Hematopoietic multipotent progenitor cell (in vitro differentiated cells): Measurements from ENCODE around the gene ARHGEF4. TPM values are rescaled to one million over a fixed set of nuclear protein-coding genes. Genes with fewer than 3 reads are reported as not detected.
"Not testable (repeated sequence)": the region's sequence is repeated elsewhere in the genome, so short reads cannot be mapped to it uniquely, and the experiment has no call there.

Source experiments
- DNase-seq, 3 donors: peaks; one replicate each; pipeline ENCODE4 v3.0.0-alpha.2; 2011 to 2015; ENCODE audit warnings: low read depth in 2 of 3, low spot score in 2 of 3
- total RNA-seq: library from RNA; depleted of rRNA; stranded (reverse); fragments of >200 nt; gene quantifications from one replicate; pipeline ENCODE4 v1.2.3, GENCODE V29; 2012

Gene ARHGEF4
- total RNA-seq, 1 donor = under 0.01 TPM

DNA sequence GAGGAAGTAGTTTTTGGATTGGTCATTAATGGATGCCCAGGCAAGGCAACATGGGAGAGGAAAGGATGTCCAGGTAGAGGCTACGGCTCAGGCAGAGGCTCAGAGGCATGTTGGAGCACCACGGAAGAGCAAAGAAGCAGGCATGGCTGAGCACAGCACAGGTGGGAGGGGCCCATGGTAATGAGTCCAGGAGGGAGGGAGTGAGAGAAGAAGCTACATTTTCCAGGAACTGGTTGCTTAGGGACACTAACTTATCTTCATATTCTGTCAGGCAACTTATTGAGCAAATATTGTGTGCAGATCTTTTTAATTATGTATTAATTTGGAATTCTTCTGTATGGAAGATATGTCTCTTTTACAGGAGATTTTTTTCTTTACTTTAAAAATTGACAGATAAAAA lies 42.2 kb downstream of the ARHGEF4 start:
- no peak for DNase-seq

GRCh38 chr2:130882111-130882690 lies 45.5 kb downstream of the ARHGEF4 start:
- DNase-seq = no peak

- no peak for DNase-seq
Measured at GRCh38 chr2:130882991-130883390, 46.3 kb downstream of the ARHGEF4 start.

DNA sequence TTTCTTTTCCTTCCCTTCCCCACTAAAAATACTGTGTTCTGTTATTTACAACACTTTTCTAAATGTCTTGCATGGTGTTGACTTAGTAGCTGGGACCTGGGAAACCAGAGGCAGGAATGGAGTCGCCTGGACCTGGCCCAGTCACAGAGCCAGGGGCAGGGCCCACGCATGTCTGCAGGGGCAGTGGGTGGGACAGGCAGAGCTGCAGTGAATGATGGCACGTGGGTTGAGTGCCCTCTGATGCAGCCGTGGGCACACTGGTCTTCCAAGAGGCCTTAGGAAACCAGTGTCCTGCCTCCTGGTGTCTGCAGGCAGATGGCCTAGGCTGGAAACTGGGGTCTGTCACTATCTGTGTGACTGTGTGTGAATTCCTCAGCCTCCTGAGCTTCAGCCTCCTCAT lies 46.8 kb downstream of the ARHGEF4 start:
- no peak for DNase-seq

DNA sequence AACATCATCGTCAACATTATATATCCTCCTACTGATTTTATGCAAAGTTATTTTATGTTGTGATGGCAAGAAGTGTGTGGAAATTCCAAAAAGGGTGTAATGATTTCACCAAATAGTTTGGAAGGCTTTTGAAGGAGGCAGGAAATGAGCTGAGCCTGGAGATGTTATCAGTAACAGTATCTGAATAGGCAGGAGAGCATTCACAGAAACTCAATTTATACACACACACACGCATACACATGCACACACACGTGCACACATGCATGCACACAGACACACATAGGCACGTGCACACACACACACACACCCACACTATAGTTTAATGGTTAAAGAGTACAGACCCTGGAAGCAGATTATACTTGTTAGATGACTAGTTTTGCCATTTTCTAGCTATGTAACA lies 47.3 kb downstream of the ARHGEF4 start:
- no peak for DNase-seq

- no peak for DNase-seq
Measured at GRCh38 chr2:130884503-130884902, 47.8 kb downstream of the ARHGEF4 start.

GRCh38 chr2:130887643-130888042 lies 50.9 kb downstream of the ARHGEF4 start:
- no peak for DNase-seq

DNA sequence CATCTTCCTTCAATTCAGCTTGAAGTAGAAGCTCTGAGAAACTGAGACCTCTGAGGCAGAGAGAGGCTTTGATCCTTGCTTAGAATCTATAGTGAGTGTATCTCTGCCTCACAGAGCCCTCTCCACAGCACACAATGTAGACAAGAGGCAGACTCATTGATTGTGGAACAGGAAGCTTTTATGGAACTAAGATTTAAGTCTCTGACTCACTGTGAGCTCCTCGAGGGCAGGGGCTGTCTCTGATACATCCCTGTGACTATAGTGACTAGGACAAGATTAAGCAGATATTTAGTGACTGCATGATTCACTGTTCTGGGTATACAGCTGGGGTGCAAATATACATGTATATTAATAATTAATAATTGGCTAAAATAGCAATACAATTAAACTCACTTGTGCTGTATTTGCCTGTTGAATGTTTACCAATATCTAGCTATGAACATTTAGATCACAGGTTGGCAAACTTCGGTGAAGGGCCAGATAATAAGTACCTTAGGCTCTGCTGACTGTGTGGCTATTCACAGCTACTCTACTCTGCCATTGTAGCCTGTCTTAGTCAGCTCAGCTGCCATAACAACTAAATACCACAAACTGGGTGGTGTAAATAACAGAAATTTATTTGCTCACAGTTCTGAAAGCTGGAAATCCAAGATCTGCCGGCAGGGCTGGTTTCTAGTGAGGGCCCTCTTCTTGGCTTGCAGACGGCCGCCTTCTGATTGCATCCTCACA lies 54.4 kb downstream of the ARHGEF4 start:
- DNase-seq = no peak

DNA sequence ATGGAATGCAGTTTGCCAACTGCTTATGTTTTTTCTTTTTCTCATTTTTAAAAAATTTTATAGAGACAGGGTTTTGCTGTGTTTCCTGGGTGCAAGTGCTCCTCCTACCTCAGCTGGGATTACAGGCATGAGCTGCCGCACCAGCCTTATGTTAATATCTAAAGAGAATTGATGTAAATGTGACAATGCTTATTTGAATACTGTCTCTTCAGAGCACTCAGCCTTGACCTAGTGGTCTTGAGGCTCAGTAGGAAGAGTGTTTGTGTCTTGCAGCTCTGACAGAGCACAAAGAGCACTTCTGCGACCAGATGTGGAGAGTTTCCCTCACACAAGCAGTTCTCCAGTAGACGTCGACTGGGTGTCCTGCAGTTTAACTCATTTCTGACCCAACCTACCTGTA lies 55.3 kb downstream of the ARHGEF4 start:
- no peak for DNase-seq

DNA sequence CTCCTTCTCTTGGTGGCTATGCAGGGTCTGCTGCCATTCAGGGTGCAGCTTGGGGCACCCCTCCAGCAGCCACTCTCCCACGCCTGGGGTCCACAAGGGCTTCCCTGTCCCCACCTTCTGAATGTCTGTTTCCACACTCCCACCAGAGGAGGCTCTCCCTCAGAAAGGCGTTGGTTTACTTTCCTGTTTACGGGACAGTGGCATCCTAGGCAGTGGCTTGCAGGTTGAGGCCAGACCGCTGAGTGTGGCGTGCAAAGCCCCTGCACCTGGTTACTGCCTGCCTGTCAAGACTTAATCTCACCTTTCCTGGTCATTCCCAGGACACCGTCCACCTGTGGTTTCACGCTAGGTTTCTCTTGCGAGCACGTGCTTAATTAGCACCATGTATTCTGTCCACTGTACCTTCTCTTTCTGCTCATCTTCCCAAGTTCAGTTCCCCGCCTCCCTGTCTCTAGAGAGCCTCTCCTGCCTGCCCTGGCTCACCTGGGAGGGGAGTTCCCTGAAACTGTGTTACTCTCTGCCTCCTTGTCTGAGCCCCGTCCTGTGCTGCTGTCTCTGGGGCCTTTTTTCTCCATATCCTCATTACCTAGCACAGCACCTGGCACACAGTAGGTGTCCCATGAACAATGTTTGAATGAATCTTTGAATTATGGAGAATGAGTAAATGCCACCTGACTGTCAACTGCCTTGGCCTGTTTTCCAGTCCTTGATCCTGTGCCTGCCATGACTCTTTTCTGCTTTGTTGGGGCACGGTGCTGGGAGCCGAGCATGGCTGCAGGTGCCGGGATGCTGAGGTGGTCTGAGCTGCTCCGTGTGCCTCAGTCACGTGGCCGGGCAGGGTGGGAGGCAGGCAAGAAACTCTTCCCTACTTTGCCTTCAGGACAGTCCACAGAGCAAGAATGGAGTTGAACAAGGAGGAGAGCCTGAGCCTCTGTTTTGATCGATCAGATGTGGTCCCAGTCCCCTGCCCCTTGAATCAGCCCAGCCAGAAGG lies 56.4 kb downstream of the ARHGEF4 start:
- DNase-seq = no peak

DNA sequence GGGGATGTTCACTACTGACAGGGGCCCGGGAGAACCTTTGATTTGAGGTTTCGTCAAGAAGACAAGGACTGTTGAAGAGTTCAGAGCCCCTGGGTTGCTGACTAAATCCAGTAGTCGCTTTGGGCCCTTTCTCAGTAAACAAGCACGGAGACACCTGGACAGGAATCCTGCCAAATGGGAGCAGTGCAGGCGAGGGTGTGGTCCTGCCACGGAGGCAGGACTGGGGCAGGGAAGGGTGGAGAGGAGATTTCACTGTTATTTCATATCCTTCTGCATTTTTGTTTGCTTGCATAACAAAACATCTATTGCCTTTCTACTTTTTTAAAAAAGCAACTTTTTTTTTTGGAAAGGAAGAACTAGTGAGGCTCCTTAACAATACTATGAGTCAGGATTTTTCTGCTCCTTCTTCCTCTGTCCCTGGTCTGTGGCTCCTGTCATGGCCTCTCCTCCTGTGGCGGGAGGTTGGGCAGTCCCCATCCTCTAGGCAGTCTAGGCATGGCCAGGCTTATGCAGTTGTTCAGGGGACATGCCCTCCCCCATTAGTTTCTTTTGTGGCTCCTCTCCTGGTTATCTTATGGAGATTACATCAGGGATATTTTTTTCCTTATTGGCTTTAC lies 57.7 kb downstream of the ARHGEF4 start:
- no peak for DNase-seq

GRCh38 chr2:130896813-130897212 lies 60.1 kb downstream of the ARHGEF4 start:
- no peak for DNase-seq

DNA sequence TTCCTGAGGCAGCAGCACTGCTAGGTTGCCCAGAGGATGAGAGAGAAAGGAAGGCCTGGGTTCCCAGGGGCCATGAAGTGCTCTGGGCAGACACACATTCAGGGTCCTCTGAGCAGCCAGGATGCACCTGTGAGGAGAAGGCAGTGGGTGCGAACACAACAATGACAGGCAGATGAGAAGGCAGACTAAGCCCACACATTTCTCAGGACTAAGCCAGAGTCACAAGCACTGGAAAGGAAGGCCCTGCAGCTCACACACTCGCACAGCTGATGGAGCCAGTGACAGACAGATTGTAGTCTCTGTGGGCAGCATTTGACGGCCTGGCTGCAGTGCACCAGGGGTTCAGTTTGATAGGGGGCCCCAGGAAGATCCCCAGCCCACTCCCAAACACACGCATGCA lies 61.8 kb downstream of the ARHGEF4 start:
- DNase-seq = no peak

GRCh38 chr2:130899306-130899705 lies 62.6 kb downstream of the ARHGEF4 start:
- DNase-seq = no peak

- DNase-seq = no peak
Measured at GRCh38 chr2:130901061-130901460, 64.3 kb downstream of the ARHGEF4 start.

- DNase-seq = not testable (repeated sequence)
Measured at GRCh38 chr2:130901626-130902025, 64.9 kb downstream of the ARHGEF4 start.

GRCh38 chr2:130908832-130909231 lies 72.1 kb downstream of the ARHGEF4 start:
- DNase-seq = no peak

DNA sequence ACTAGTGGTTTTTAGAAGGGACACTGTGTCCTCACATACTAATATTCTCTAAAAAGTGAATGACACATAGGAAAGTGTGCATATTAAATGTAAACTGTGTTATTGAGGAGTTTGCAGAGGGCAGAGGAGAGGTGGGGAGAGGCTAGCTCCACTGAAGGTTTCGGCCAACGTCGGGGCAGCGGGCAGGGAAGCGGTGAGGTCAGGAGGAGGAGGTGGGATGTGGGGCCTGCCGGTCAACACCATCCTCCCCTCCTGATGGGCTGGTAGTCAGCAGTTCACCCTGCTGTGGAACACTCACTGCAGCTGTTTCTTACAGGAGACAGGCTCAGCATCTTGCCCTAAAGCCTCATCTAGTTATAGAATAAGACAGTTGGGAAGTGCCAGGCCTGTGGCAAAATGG lies 74.2 kb downstream of the ARHGEF4 start:
- DNase-seq = no peak

- DNase-seq = no peak
Measured at GRCh38 chr2:130911482-130911881, 74.8 kb downstream of the ARHGEF4 start.

GRCh38 chr2:130911996-130912395 lies 75.3 kb downstream of the ARHGEF4 start:
- no peak for DNase-seq

GRCh38 chr2:130912471-130912870 lies 75.8 kb downstream of the ARHGEF4 start:
- no peak for DNase-seq
